ENCODE results near the gene CTNNBIP1. TPM values are rescaled to one million over a fixed set of nuclear protein-coding genes. Genes with fewer than 3 reads are reported as not detected.

Gene CTNNBIP1
- polyA plus RNA-seq, 1 of the 3 experiments (the other 2 are of a cell fraction) = 57.6 TPM

DNA sequence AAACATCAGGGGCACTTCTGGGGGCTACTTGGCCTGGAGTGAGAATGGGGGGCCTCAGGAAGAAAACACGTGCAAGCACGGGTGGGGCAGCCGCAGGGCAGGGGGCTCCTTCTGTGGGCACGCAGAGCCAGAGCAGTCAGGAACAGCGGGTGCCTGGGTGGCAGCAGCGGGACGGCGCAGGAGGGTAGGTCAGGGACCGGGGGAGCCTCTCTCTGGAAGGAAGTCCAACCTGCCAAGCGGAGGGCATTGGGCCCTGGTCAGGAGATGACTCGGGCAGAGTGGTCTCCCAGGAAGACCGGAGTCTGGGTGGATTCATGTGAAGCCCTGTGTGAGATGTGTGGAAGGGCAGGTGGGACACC, 27.1 kb downstream of the CTNNBIP1 start (continued):
- TF ChIP-seq, protein P1, sequence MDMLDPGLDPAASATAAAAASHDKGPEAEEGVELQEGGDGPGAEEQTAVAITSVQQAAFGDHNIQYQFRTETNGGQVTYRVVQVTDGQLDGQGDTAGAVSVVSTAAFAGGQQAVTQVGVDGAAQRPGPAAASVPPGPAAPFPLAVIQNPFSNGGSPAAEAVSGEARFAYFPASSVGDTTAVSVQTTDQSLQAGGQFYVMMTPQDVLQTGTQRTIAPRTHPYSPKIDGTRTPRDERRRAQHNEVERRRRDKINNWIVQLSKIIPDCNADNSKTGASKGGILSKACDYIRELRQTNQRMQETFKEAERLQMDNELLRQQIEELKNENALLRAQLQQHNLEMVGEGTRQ (IDR thresholded peaks at IDR 0.05; ENCODE audit: borderline replicate concordance, low read depth, low read length) = no peak
- TF ChIP-seq FOXM1 (IDR thresholded peaks at IDR 0.05; ENCODE audit: low read depth) (no peak), MXI1 (IDR thresholded peaks at IDR 0.05; ENCODE audit: low read depth, low read length) (no peak), SIN3A (IDR thresholded peaks at IDR 0.05; ENCODE audit: borderline replicate concordance, low read depth, low read length) (no peak), NFIC (IDR thresholded peaks at IDR 0.05; ENCODE audit: borderline replicate concordance) (no peak)
- TF ChIP-seq, protein P2, sequence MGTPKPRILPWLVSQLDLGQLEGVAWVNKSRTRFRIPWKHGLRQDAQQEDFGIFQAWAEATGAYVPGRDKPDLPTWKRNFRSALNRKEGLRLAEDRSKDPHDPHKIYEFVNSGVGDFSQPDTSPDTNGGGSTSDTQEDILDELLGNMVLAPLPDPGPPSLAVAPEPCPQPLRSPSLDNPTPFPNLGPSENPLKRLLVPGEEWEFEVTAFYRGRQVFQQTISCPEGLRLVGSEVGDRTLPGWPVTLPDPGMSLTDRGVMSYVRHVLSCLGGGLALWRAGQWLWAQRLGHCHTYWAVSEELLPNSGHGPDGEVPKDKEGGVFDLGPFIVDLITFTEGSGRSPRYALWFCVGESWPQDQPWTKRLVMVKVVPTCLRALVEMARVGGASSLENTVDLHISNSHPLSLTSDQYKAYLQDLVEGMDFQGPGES (IDR thresholded peaks at IDR 0.05; ENCODE audit: low read depth, low read length) = no peak
- TF ChIP-seq, protein P3, sequence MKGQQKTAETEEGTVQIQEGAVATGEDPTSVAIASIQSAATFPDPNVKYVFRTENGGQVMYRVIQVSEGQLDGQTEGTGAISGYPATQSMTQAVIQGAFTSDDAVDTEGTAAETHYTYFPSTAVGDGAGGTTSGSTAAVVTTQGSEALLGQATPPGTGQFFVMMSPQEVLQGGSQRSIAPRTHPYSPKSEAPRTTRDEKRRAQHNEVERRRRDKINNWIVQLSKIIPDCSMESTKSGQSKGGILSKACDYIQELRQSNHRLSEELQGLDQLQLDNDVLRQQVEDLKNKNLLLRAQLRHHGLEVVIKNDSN (IDR thresholded peaks at IDR 0.05; ENCODE audit: borderline replicate concordance, low read depth) = no peak
- TF ChIP-seq, protein P4, sequence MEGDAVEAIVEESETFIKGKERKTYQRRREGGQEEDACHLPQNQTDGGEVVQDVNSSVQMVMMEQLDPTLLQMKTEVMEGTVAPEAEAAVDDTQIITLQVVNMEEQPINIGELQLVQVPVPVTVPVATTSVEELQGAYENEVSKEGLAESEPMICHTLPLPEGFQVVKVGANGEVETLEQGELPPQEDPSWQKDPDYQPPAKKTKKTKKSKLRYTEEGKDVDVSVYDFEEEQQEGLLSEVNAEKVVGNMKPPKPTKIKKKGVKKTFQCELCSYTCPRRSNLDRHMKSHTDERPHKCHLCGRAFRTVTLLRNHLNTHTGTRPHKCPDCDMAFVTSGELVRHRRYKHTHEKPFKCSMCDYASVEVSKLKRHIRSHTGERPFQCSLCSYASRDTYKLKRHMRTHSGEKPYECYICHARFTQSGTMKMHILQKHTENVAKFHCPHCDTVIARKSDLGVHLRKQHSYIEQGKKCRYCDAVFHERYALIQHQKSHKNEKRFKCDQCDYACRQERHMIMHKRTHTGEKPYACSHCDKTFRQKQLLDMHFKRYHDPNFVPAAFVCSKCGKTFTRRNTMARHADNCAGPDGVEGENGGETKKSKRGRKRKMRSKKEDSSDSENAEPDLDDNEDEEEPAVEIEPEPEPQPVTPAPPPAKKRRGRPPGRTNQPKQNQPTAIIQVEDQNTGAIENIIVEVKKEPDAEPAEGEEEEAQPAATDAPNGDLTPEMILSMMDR (IDR thresholded peaks at IDR 0.05) = no peak

DNA sequence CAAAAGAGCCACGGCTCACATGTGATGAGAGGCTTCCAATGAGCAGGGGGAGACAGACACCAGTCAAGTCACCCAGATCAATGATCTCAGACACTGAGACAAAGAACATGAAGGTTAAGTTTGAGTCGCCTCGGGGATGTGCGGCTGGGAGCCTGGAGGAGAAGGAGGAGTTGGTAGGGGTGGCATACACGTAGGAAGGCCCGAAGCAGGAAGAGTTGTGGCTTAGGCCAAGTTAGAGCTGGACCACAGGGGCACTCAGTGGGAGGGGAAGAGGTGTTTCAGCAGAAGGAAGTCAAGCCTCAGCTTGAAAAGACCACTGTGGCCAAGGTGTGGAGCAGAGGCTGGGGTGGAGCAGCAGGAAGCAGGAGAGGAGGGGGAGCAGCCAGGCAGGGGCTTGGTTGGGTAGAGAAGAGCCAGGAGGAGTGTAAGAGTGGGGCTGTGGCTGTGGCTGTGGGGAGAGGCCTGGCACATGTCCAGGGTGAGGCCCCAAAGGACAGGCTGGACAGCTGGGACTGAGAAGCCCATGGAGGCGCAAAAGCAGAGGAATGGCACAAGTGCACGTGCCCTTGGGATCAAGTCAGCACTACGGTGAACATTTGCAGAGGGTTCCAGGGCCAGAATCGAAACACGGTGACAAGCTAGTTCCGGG, 27.6 kb downstream of the CTNNBIP1 start:
- Histone ChIP-seq H3K79me2 (ENCODE audit: insufficient read depth) (peaks cover 9% of the 10 kb centered on the region; the same call in 1 of the 2 replicates), H2AFZ (ENCODE audit: low read depth) (no peak overlapping the region), H3K9ac (no peak overlapping the region), H3K27me3 (ENCODE audit: insufficient read depth) (no peaks in the 10 kb centered on the region), H3K9me3 (no peaks in the 10 kb centered on the region), H3K4me3 (ENCODE audit: low read depth in 2 of 2, low read length in 1 of 2) (no peak overlapping the region), H4K20me1 (ENCODE audit: insufficient read depth) (peaks cover 3% of the 10 kb centered on the region; the same call in 1 of the 2 replicates), H3K27ac (ENCODE audit: low read depth in 2 of 2, low read length in 1 of 2) (peak overlapping the region in 1 of 2 experiments; percentile 28; a peak in 1 of 4 replicates), H3K4me2 (peak overlapping the region; percentile 31; the same call in 1 of the 2 replicates), H3K36me3 (replicated peaks in 1 of 2; ENCODE audit: control insufficient read depth in 1 of 2, insufficient read depth in 2 of 2, low read length in 1 of 2) (peaks cover 0 to 4% of the 10 kb centered on the region in 2 experiments), H3F3A (replicated peaks; ENCODE audit: insufficient read depth) (no peaks in the 10 kb centered on the region), H3K9me2 (no peaks in the 10 kb centered on the region), H3K4me1 (ENCODE audit: control insufficient read depth in 1 of 2, insufficient read depth in 2 of 2, low read depth in 1 of 2, low read length in 1 of 2) (peaks cover 4 to 5% of the 10 kb centered on the region in 2 experiments; a peak in 1 of 4 replicates)
- WGBS (ENCODE audit: low lambda C conversion rate) = 93% methylated on average over 12 of the region's 12 CpGs
- CTCF ChIA-PET = interaction anchor here (5.1 kb wide), 1 partner anchor 8 kb away, joined by 32 read pairs; no protein-coding TSS in a partner anchor
- DNase-seq = no peak
- POLR2A ChIA-PET = no interaction called here
- TF ChIP-seq, protein P5, sequence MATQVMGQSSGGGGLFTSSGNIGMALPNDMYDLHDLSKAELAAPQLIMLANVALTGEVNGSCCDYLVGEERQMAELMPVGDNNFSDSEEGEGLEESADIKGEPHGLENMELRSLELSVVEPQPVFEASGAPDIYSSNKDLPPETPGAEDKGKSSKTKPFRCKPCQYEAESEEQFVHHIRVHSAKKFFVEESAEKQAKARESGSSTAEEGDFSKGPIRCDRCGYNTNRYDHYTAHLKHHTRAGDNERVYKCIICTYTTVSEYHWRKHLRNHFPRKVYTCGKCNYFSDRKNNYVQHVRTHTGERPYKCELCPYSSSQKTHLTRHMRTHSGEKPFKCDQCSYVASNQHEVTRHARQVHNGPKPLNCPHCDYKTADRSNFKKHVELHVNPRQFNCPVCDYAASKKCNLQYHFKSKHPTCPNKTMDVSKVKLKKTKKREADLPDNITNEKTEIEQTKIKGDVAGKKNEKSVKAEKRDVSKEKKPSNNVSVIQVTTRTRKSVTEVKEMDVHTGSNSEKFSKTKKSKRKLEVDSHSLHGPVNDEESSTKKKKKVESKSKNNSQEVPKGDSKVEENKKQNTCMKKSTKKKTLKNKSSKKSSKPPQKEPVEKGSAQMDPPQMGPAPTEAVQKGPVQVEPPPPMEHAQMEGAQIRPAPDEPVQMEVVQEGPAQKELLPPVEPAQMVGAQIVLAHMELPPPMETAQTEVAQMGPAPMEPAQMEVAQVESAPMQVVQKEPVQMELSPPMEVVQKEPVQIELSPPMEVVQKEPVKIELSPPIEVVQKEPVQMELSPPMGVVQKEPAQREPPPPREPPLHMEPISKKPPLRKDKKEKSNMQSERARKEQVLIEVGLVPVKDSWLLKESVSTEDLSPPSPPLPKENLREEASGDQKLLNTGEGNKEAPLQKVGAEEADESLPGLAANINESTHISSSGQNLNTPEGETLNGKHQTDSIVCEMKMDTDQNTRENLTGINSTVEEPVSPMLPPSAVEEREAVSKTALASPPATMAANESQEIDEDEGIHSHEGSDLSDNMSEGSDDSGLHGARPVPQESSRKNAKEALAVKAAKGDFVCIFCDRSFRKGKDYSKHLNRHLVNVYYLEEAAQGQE (IDR thresholded peaks at IDR 0.05; ENCODE audit: low read depth, low read length) = no peak
- TF ChIP-seq TAF1 (IDR thresholded peaks at IDR 0.05; ENCODE audit: borderline replicate concordance, low read depth, low read length) (no peak), JUND (IDR thresholded peaks at IDR 0.05) (no peak), POLR2AphosphoS5 (IDR thresholded peaks at IDR 0.05; ENCODE audit: low read depth, low read length) (no peak), GATA2 (CRISPR knock-in tag; IDR thresholded peaks at IDR 0.05) (no peak), ELF1 (IDR thresholded peaks at IDR 0.05) (no peak), SMC3 (IDR thresholded peaks at IDR 0.05; ENCODE audit: low read depth, low read length) (no peak), RXRA (IDR thresholded peaks at IDR 0.05; ENCODE audit: borderline replicate concordance, low read depth) (no peak), RFX5 (IDR thresholded peaks at IDR 0.05; ENCODE audit: low read length) (no peak), TEAD4 (IDR thresholded peaks at IDR 0.05; ENCODE audit: borderline replicate concordance, insufficient read depth) (no peak)
- TF ChIP-seq, protein P3 (IDR thresholded peaks at IDR 0.05; ENCODE audit: borderline replicate concordance, low read depth) = no peak
- TF ChIP-seq, protein P2 (IDR thresholded peaks at IDR 0.05; ENCODE audit: low read depth, low read length) = no peak
- TF ChIP-seq, protein P6, sequence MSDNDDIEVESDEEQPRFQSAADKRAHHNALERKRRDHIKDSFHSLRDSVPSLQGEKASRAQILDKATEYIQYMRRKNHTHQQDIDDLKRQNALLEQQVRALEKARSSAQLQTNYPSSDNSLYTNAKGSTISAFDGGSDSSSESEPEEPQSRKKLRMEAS (IDR thresholded peaks at IDR 0.05; ENCODE audit: low read depth) = no peak

All from SK-N-SH (cell line).